HCT116 (cell line): ENCODE measurements around the gene LEKR1. TPM values are rescaled to one million over a fixed set of nuclear protein-coding genes. Genes with fewer than 3 reads are reported as not detected.

Source experiments
- ATAC-seq: fragments of 200-7000 bp; cut with Tn5 transposase; 2 replicates; pipeline ENCODE4 v1.9.1; 2020; ENCODE audit warnings: mild to moderate bottlenecking, moderate library complexity
- BruUV-seq: library from RNA; stranded (reverse); fragments of 400-500 nt; replicated peaks from 2 replicates; lab custom pipeline; 2021; lab: Mats Ljungman, UMichigan
- CTCF ChIA-PET: fragments of 300-600 bp; sonication (Branson Sonifier 250); formaldehyde crosslinking; loops from one replicate; lab custom pipeline; 2021; ENCODE audit warnings: antibody characterized with exemption; lab: Charles Lee
- POLR2A ChIA-PET: fragments of 300-600, 350-600 bp; sonication (Branson Sonifier 250); formaldehyde crosslinking; loops from one replicate; lab custom pipeline; 2021; ENCODE audit warnings: antibody characterized with exemption; lab: Charles Lee
- RAD21 ChIA-PET, 2 experiments: fragments of 300-600 bp; sonication (Branson Sonifier 250); formaldehyde crosslinking; loops; one replicate each; lab custom pipeline; 2023; ENCODE audit warnings: low total read pairs in 2 of 2; ENCODE audit not compliant: uncharacterized antibody in 2 of 2, unreplicated experiment in 2 of 2, low non-redundant PET in 1 of 2; lab: Charles Lee
- DNase-seq: peaks from one replicate; pipeline ENCODE4 v3.0.0-alpha.2; 2010; ENCODE audit warnings: low read depth, low spot score
- H2AFZ ChIP-seq: fragments of 200-600 bp; shearing (Covaris generic), sonication (generic); 2 replicates; pipeline ENCODE4 v1.6.1; 2017; ENCODE audit warnings: low read depth, mixed run types, mixed read lengths, antibody characterized with exemption, low read length; ENCODE audit not compliant: poor library complexity, severe bottlenecking
- H3K27ac ChIP-seq: 2 replicates; pipeline ENCODE4 v1.5.1; 2012; ENCODE audit warnings: low read depth, low read length
- H3K27me3 ChIP-seq: fragments of 200-600 bp; sonication (generic); 2 replicates; pipeline ENCODE4 v1.6.1; 2016; ENCODE audit warnings: mixed run types, low read length, mixed read lengths; ENCODE audit not compliant: insufficient read depth
- H3K36me3 ChIP-seq, 2 experiments: fragments of 200-500 bp in 1 of 2; fragments of 200-600 bp in 1 of 2; sonication (Bioruptor generic) in 1 of 2; sonication (generic) in 1 of 2; 2 replicates each; pipeline versions ENCODE4 v1.5.1 to v1.6.1; 2014 to 2016; ENCODE audit warnings: low read length in 2 of 2, inconsistent platforms in 1 of 2, mixed read lengths in 1 of 2, mixed run types in 1 of 2; ENCODE audit not compliant: insufficient read depth in 2 of 2, control insufficient read depth in 1 of 2
- H3K4me1 ChIP-seq, 2 experiments: fragments of 200-600 bp in 1 of 2; sonication (generic) in 1 of 2; 2 replicates each; pipeline versions ENCODE4 v1.5.1 to v1.6.1; 2012 to 2017; ENCODE audit warnings: low read length in 2 of 2, inconsistent platforms in 1 of 2, mild to moderate bottlenecking in 1 of 2, mixed read lengths in 1 of 2, mixed run types in 1 of 2, moderate library complexity in 1 of 2; ENCODE audit not compliant: insufficient read depth in 2 of 2, control insufficient read depth in 1 of 2
- H3K4me2 ChIP-seq: fragments of 200-600 bp; sonication (generic); 2 replicates; pipeline ENCODE4 v1.6.1; 2017; ENCODE audit warnings: mixed run types, low read length, mixed read lengths
- H3K4me3 ChIP-seq, 2 experiments: fragments of 200-600 bp in 1 of 2; sonication (generic) in 1 of 2; replicated peaks in 1 of 2; 2 replicates each; pipeline ENCODE4 v1.5.1; 2011 to 2016; ENCODE audit warnings: low read length in 2 of 2, control low read depth in 1 of 2, low read depth in 1 of 2, mild to moderate bottlenecking in 1 of 2, mixed read lengths in 1 of 2, mixed run types in 1 of 2
- H3K79me2 ChIP-seq: fragments of 200-600 bp; sonication (generic); 2 replicates; pipeline ENCODE4 v1.6.1; 2017; ENCODE audit warnings: mild to moderate bottlenecking, mixed run types, low read length, moderate library complexity, mixed read lengths; ENCODE audit not compliant: insufficient read depth
- H3K9ac ChIP-seq: fragments of 200-600 bp; sonication (generic); 2 replicates; pipeline ENCODE4 v1.6.1; 2016; ENCODE audit warnings: low read length, mixed read lengths
- H3K9me2 ChIP-seq: fragments of 200-600 bp; sonication (generic), shearing (Covaris generic); 2 replicates; pipeline ENCODE4 v1.6.1; 2017; ENCODE audit warnings: mixed run types, mild to moderate bottlenecking, moderate library complexity; ENCODE audit not compliant: insufficient read depth
- H3K9me3 ChIP-seq, 2 experiments: fragments of 200-500 bp in 1 of 2; fragments of 200-600 bp in 1 of 2; sonication (Bioruptor generic) in 1 of 2; sonication (generic) in 1 of 2; 2 replicates each; pipeline ENCODE4 v1.6.1; 2014 to 2017; ENCODE audit warnings: low read length in 2 of 2, mixed read lengths in 2 of 2, inconsistent platforms in 1 of 2, low read depth in 1 of 2, mild to moderate bottlenecking in 1 of 2, mixed run types in 1 of 2, moderate library complexity in 1 of 2; ENCODE audit not compliant: control insufficient read depth in 1 of 2, insufficient read depth in 1 of 2
- H4K20me1 ChIP-seq: fragments of 200-600 bp; sonication (generic), shearing (Covaris generic); 2 replicates; pipeline ENCODE4 v1.6.1; 2017; ENCODE audit warnings: mixed run types, mild to moderate bottlenecking, moderate library complexity; ENCODE audit not compliant: insufficient read depth
- ATF3 ChIP-seq: IDR thresholded peaks from 2 replicates; pipeline ENCODE4 v1.6.1; 2012
- CEBPB ChIP-seq: IDR thresholded peaks from 2 replicates; pipeline ENCODE4 v1.6.1; 2012; ENCODE audit warnings: low read depth
- CTCF ChIP-seq, 3 experiments: fragments of 200-600 bp in 1 of 3; sonication (generic) in 1 of 3; IDR thresholded peaks in 2 of 3; conservative IDR thresholded peaks in 1 of 3; 2 replicates each; pipeline ENCODE4 v1.5.1; 2012 to 2017; ENCODE audit warnings: low read depth in 2 of 3, low read length in 2 of 3, antibody characterized with exemption in 1 of 3, borderline replicate concordance in 1 of 3, control low read depth in 1 of 3, mild to moderate bottlenecking in 1 of 3, mixed read lengths in 1 of 3, mixed run types in 1 of 3, moderate library complexity in 1 of 3; ENCODE audit not compliant: insufficient read depth in 1 of 3
- EGR1 ChIP-seq: IDR thresholded peaks from 2 replicates; pipeline ENCODE4 v1.6.1; 2012; ENCODE audit warnings: low read depth
- EZH2 ChIP-seq: fragments of 200-600 bp; sonication (generic); IDR thresholded peaks from 2 replicates; pipeline ENCODE4 v1.6.1; 2017; ENCODE audit warnings: antibody characterized with exemption, mixed run types
- FOSL1 ChIP-seq: IDR thresholded peaks from 2 replicates; pipeline ENCODE4 v1.6.1; 2012; ENCODE audit warnings: low read depth
- JUND ChIP-seq: IDR thresholded peaks from 2 replicates; pipeline ENCODE4 v1.6.1; 2012
- MAX ChIP-seq: IDR thresholded peaks from 2 replicates; pipeline ENCODE4 v1.6.1; 2012
- POLR2A ChIP-seq: IDR thresholded peaks from 2 replicates; pipeline ENCODE4 v1.7.0; 2011; ENCODE audit warnings: borderline replicate concordance; ENCODE audit not compliant: insufficient read depth, insufficient read length; ENCODE audit errors: extremely low read depth
- POLR2AphosphoS5 ChIP-seq: IDR thresholded peaks from 2 replicates; pipeline ENCODE4 v1.6.1; 2011; ENCODE audit warnings: mild to moderate bottlenecking, low read depth, low read length, moderate library complexity
- REST ChIP-seq: IDR thresholded peaks from 2 replicates; pipeline ENCODE4 v1.6.1; 2012; ENCODE audit warnings: low read depth
- SP1 ChIP-seq: IDR thresholded peaks from 2 replicates; pipeline ENCODE4 v1.6.1; 2012; ENCODE audit warnings: low read depth
- TCF7L2 ChIP-seq: IDR thresholded peaks from 2 replicates; pipeline ENCODE4 v1.7.0; 2011; ENCODE audit warnings: borderline replicate concordance, inconsistent platforms; ENCODE audit not compliant: insufficient read depth, insufficient read length; ENCODE audit errors: extremely low read depth
- ZBTB33 ChIP-seq: IDR thresholded peaks from 2 replicates; pipeline ENCODE4 v1.6.1; 2011; ENCODE audit warnings: mild to moderate bottlenecking, low read length, moderate library complexity; ENCODE audit not compliant: insufficient replicate concordance; ENCODE audit errors: extremely low read depth
- ZFX ChIP-seq: fragments of 450-650 bp; IDR thresholded peaks from 2 replicates; pipeline ENCODE4 v1.6.1; 2017
- ZNF274 ChIP-seq: fragments of 200-500 bp; sonication (Bioruptor generic); IDR thresholded peaks from 2 replicates; pipeline ENCODE4 v1.6.1; 2014; ENCODE audit warnings: mild to moderate bottlenecking, low read depth, low read length, inconsistent platforms
- intact Hi-C: fragments of 100-400 bp; cut with micrococcal nuclease; formaldehyde crosslinking; loops from 2 replicates; pipeline ENCODE4 v1.10.0; 2022
- total RNA-seq: library from RNA; stranded (reverse); gene quantifications from one replicate; pipeline ENCODE4 v1.2.1, GENCODE V29; 2021; ENCODE audit not compliant: unreplicated experiment

LEKR1 gene
- total RNA-seq, 1 experiment from 2014 or later = 2.1 TPM

- TF ChIP-seq ATF3 = no peak
These were observed 197.1 kb downstream of the LEKR1 start (continued) for GRCh38 chr3:157023226-157023625.

- no peak overlapping the region for H2AFZ ChIP-seq
- TF ChIP-seq EZH2 (no peak), SP1 (no peak), REST (no peak), EGR1 (no peak), ZFX (no peak), POLR2AphosphoS5 (no peak), POLR2A (no peak), ATF3 (no peak), CEBPB (no peak), CTCF (IDR thresholded peaks at IDR 0.05 in 2 of 3, conservative IDR thresholded peaks at IDR 0.05 in 1 of 3; ENCODE audit: borderline replicate concordance in 1 of 3, insufficient read depth in 1 of 3, low read depth in 2 of 3, low read length in 2 of 3) (no peak), ZNF274 (no peak), ZBTB33 (no peak), TCF7L2 (no peak), JUND (no peak), FOSL1 (no peak), MAX (no peak)
- H3K9ac ChIP-seq = no peak overlapping the region
- BruUV-seq = no TSS peak
- H3K4me3 ChIP-seq = no peak overlapping the region
- intact Hi-C loops = no loop called here
- no peaks in the 10 kb centered on the region for H3K79me2 ChIP-seq
- H3K27me3 ChIP-seq = no peaks in the 10 kb centered on the region
- H3K27ac ChIP-seq = no peak overlapping the region
- no peaks in the 10 kb centered on the region for H3K4me1 ChIP-seq
- ATAC-seq (no peak), DNase-seq (no peak)
- H3K9me2 ChIP-seq = no peaks in the 10 kb centered on the region
- H3K9me3 ChIP-seq = no peaks in the 10 kb centered on the region
- no peak overlapping the region for H3K4me2 ChIP-seq
- ChIA-PET CTCF (no interaction called here), RAD21 (no interaction called here), POLR2A (no interaction called here)
- no peaks in the 10 kb centered on the region for H3K36me3 ChIP-seq
- H4K20me1 ChIP-seq = no peaks in the 10 kb centered on the region
These were observed 199.9 kb downstream of the LEKR1 start for GRCh38 chr3:157026091-157026490.
